HG02870 (cell line): ENCODE measurements around the gene SDF2L1.
"Not testable (repeated sequence)": the region's sequence is repeated elsewhere in the genome, so short reads cannot be mapped to it uniquely, and the experiment has no call there.

Experiments used
- ATAC-seq: cut with Tn5 transposase; IDR thresholded peaks from one replicate; pipeline ENCODE4 v1.9.1; 2021; ENCODE audit warnings: mild to moderate bottlenecking, moderate library complexity; ENCODE audit not compliant: unreplicated experiment

Gene SDF2L1

GRCh38 chr22:21635771-21636510, 6.2 kb upstream of the SDF2L1 start:
- no peak for ATAC-seq

- ATAC-seq = no peak
These were observed 5.4 kb upstream of the SDF2L1 start for GRCh38 chr22:21636629-21637218.

DNA sequence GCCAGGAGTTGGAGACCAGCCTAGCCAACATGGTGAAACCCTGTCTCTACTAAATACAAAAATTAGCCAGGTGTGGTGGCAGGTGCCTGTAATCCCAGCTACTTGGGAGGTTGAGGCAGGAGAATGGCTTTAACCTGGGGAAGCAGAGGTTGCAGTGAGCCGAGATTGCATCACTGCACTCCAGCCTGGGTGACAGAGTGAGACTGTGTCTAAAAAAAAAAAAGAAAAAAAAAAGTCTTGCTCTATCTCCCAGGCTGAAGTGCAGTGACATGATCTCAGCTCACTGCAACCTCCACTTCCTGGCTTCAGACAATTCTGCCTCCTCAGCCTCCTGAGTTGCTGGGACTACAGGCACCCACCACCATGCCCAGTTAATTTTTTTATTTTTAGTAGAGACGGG, 4.7 kb upstream of the SDF2L1 start:
- not testable (repeated sequence) for ATAC-seq

DNA sequence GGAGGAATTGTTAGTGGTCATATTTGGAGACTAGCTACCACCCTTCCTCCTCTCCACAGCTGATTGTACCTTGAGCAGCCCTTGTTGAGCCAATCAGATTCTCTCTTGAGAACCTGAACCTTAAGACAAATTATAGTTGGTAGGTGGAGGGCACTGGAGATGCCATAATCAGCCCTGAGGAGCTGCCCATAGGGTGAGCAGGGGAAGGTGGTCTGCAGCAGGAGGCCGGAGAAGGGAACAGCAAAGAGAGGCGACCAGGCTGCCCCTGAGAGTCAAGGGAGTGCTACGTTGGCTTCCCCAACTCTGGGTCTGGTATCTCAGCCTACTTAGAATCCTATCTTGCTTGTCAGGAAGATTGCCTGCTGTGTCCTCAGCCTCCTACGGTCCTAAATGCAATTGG, 2.7 kb upstream of the SDF2L1 start:
- no peak for ATAC-seq

- ATAC-seq = no peak
These were observed 1.3 kb upstream of the SDF2L1 start for GRCh38 chr22:21640810-21641209.

- peak; percentile 13 for ATAC-seq
These were observed 699 bp upstream of the SDF2L1 start for GRCh38 chr22:21641417-21641788.

GRCh38 chr22:21642584-21643448, 714 bp downstream of the SDF2L1 start:
- no peak for ATAC-seq

DNA sequence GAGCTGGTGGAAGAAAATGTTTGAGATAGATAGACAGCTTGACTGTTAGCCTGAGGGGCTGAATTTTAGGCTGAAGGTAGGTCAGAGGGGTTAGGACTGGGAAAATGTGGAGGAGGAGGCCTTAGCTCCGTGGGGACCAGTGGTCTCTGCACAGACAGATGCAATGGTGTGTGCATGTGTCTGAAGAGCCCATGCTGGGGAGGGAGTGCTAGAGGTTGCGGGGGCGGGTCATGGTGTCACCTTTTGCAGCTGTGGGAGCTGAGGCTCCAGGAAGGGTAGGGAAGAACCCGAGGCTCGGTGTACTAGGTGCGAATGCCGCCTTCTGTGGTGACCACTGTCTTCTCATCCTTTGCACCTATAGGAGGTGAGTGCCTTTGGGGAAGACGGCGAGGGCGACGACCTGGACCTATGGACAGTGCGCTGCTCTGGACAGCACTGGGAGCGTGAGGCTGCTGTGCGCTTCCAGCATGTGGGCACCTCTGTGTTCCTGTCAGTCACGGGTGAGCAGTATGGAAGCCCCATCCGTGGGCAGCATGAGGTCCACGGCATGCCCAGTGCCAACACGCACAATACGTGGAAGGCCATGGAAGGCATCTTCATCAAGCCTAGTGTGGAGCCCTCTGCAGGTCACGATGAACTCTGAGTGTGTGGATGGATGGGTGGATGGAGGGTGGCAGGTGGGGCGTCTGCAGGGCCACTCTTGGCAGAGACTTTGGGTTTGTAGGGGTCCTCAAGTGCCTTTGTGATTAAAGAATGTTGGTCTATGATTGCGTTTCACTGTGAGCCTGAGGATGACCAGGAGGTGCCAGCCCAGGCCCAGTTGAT, 1.6 kb downstream of the SDF2L1 start:
- no peak for ATAC-seq

- not testable (repeated sequence) for ATAC-seq
These were observed 3.4 kb downstream of the SDF2L1 start for GRCh38 chr22:21645513-21645912.

GRCh38 chr22:21646608-21647590, 4.8 kb downstream of the SDF2L1 start:
- ATAC-seq = no peak

- ATAC-seq = no peak
These were observed 8.2 kb downstream of the SDF2L1 start for GRCh38 chr22:21650280-21650679.

DNA sequence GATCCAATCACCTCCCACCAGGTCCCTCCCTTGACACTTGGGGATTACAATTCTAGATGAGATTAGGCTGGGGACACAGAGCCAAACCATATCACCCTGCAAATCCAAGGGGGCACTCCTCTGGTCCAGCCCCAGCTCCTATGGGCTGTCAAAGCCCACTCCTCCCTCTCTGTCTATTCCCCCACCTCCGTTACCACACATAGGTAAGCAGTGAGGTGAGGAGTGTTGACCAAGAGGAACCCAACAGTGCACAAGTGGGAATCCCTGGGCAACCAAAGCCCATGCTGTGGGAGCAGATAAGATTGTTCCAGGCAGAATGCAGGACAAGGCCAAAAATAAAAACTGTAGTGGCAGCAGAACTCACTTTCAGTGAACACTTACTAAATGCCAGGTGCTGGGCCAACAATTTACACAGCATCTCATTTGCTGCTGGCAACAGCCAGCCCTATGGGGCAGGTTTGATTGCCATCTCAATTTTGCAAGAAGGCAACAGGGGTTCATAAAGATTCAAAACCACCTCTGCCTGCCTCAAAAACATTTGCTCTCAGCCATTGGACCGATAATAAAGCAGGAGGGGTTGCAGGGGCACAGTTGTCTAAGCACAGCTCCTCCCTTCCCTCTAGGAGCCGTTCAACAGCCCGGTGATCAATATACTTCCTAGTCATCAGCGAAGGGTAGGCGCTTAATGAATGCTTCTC, 8.9 kb downstream of the SDF2L1 start:
- no peak for ATAC-seq

GRCh38 chr22:21651521-21652009, 9.5 kb downstream of the SDF2L1 start:
- peak; percentile 11 for ATAC-seq

DNA sequence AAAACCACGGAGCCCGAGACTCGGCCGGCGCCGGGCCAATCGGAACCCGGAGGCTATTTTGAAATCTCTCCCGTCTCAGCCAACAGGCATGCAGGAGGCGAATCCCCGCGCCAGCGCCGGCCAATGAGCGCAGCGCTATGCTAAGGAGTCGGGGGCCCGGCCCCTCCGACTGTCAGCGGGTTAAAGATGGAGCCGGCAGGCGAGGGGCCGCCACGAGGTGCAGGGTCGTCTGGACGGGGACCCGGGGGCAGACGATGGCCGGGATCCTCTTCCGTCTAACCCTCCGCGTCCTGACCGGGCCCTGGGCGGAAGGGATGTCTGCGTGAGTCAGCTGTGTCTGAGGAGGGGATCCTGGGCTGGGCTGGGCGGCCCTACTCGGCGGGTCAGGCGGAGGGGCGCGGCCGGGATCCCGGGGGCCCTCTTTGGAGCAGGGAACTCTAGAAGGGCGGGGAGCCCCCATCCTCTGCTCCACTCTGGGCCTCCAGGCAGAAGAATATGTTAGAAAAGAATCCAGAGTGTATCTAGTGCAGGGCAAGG, 10.0 kb downstream of the SDF2L1 start:
- peak; percentile 89 for ATAC-seq

DNA sequence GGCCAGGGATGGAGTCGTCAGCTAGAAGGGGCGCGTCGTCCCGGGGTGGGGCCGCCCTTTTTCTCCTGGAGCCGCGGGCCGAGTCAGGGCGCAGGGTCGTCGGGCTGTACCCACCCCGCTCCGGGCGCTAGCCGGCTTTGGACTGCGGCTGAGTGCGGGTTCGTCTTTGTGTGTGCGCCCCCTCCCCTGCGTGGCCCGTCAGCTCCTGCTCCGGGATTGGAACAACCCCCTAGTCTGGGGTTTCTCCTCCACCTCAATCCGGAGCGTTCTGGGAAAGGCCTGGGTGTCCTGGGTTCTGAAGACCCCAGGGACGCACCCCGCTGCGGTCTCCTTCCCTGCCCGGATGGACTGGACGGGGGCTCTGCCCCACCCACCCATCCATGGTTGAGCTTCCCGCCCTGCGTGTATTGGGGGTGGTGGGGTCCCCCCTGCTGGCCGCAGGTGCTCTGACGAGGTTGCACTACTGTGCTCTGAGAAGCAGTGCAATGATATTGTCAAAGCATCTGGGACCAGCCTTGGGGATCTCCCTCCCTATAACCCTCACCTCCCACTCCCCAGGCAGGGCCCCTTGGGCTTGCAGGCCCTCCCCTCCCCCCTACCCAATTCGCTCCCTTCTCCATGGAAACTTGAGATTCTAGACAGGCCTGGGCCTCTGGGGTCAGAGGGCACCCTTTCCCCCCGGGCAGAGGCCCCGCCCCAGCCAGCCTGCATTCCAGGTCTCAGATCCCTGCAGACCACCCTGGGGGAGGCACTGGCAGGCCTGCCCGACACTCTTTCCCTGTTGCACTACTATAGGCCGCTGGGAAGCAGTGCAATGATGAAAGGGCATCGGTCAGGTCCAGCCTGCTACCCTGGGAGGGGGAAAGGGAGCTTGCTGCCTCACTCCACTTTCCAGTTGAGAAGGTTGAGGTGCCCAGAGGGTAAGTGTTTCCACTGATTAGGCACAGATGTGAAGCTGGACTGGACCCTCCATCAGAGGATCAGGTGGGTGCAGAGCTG, 10.7 kb downstream of the SDF2L1 start:
- peak; percentile 6 for ATAC-seq

GRCh38 chr22:21657020-21657359, 14.9 kb downstream of the SDF2L1 start:
- no peak for ATAC-seq

GRCh38 chr22:21657360-21658032, 15.4 kb downstream of the SDF2L1 start:
- ATAC-seq = peak; percentile 63
